ENCODE data around the gene DOCK1.

DNA sequence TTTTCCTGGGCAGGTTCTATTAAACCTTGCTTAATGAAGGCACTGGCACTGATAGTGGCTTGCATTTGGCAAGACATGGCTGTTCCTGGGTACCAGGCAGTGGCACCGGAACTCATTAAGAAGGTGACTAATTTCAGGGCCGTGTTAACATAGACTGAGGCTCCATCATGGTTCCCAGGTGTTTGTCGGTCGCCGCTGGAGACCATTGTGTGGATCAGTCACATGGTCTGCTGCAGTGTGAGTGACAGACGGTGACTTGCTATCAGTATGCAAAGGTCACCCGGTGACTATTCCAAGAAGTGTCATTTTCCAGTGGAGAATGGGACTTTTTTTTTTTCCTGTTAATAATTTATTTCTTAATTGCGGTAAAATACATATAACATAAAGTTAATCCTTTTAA is 184.9 kb downstream of the DOCK1 start:
- TF ChIP-seq, protein P1, sequence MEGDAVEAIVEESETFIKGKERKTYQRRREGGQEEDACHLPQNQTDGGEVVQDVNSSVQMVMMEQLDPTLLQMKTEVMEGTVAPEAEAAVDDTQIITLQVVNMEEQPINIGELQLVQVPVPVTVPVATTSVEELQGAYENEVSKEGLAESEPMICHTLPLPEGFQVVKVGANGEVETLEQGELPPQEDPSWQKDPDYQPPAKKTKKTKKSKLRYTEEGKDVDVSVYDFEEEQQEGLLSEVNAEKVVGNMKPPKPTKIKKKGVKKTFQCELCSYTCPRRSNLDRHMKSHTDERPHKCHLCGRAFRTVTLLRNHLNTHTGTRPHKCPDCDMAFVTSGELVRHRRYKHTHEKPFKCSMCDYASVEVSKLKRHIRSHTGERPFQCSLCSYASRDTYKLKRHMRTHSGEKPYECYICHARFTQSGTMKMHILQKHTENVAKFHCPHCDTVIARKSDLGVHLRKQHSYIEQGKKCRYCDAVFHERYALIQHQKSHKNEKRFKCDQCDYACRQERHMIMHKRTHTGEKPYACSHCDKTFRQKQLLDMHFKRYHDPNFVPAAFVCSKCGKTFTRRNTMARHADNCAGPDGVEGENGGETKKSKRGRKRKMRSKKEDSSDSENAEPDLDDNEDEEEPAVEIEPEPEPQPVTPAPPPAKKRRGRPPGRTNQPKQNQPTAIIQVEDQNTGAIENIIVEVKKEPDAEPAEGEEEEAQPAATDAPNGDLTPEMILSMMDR (IDR thresholded peaks at IDR 0.05) = no peak
- TF ChIP-seq ZFX (IDR thresholded peaks at IDR 0.05; ENCODE audit: borderline replicate concordance) = no peak

Measured in 22Rv1 (cell line).